Raji (cell line): ENCODE measurements around the gene SND1.

Experiments used
- POLR2A ChIP-seq: IDR thresholded peaks from 2 replicates; pipeline ENCODE4 v1.6.1; 2011; ENCODE audit warnings: low read depth, low read length, control low read depth; ENCODE audit not compliant: insufficient read depth

Gene SND1

GRCh38 chr7:128069373-128070364 lies 417.7 kb downstream of the SND1 start:
- TF ChIP-seq POLR2A: no peak

GRCh38 chr7:128071376-128071775 lies 419.4 kb downstream of the SND1 start:
- no peak for TF ChIP-seq POLR2A

- TF ChIP-seq POLR2A: no peak
These were observed 419.8 kb downstream of the SND1 start for GRCh38 chr7:128071801-128072200.

GRCh38 chr7:128073671-128074310 lies 421.8 kb downstream of the SND1 start:
- TF ChIP-seq POLR2A: no peak

- TF ChIP-seq POLR2A: no peak
These were observed 422.3 kb downstream of the SND1 start for GRCh38 chr7:128074336-128074735.

- TF ChIP-seq POLR2A: no peak
These were observed 422.7 kb downstream of the SND1 start for GRCh38 chr7:128074736-128075135.

- TF ChIP-seq POLR2A: no peak
These were observed 423.5 kb downstream of the SND1 start for GRCh38 chr7:128075242-128076095.

GRCh38 chr7:128076196-128076795 lies 424.3 kb downstream of the SND1 start:
- no peak for TF ChIP-seq POLR2A

GRCh38 chr7:128076796-128077271 lies 424.8 kb downstream of the SND1 start:
- no peak for TF ChIP-seq POLR2A

GRCh38 chr7:128078309-128078708 lies 426.3 kb downstream of the SND1 start:
- TF ChIP-seq POLR2A: no peak

- TF ChIP-seq POLR2A: no peak
These were observed 428.2 kb downstream of the SND1 start for GRCh38 chr7:128080169-128080568.

- no peak for TF ChIP-seq POLR2A
These were observed 429.4 kb downstream of the SND1 start for GRCh38 chr7:128081351-128081750.

- no peak for TF ChIP-seq POLR2A
These were observed 429.8 kb downstream of the SND1 start for GRCh38 chr7:128081808-128082207.

GRCh38 chr7:128082431-128082830 lies 430.4 kb downstream of the SND1 start:
- TF ChIP-seq POLR2A: no peak
